HepG2 (cell line): Measurements from ENCODE around the gene ZBED6.

Experiments
- CTCF ChIP-seq: sonication (generic); formaldehyde crosslinking; IDR thresholded peaks from 2 replicates; pipeline ENCODE4 v1.5.0; 2020; ENCODE audit warnings: mild to moderate bottlenecking, missing genetic modification reagents, moderate library complexity
- ELF3 ChIP-seq: IDR thresholded peaks from 2 replicates; pipeline ENCODE4 v1.6.1; 2016; ENCODE audit warnings: missing genetic modification reagents, missing compliant biosample characterization
- EZH2 ChIP-seq: conservative IDR thresholded peaks from 2 replicates; pipeline ENCODE4 v1.6.1; 2012; ENCODE audit warnings: mild to moderate bottlenecking, low read depth, low read length, moderate library complexity
- FOSL2 ChIP-seq: sonication (generic); formaldehyde crosslinking; IDR thresholded peaks from 2 replicates; pipeline ENCODE4 v1.4.0; 2020; ENCODE audit warnings: missing genetic modification reagents
- POLR2A ChIP-seq, 2 experiments: IDR thresholded peaks; 2 replicates each; pipeline ENCODE4 v1.6.1; 2011; ENCODE audit warnings: low read depth in 2 of 2, low read length in 2 of 2, mild to moderate bottlenecking in 1 of 2, moderate library complexity in 1 of 2; ENCODE audit not compliant: insufficient read depth in 1 of 2
- POLR2AphosphoS5 ChIP-seq: IDR thresholded peaks from 2 replicates; pipeline ENCODE4 v1.6.1; 2012; ENCODE audit warnings: low read depth, low read length
- REST ChIP-seq, 2 experiments: IDR thresholded peaks; 2 replicates each; pipeline ENCODE4 v1.6.1; 2011 to 2012; ENCODE audit warnings: low read length in 2 of 2, borderline replicate concordance in 1 of 2, low read depth in 1 of 2, mild to moderate bottlenecking in 1 of 2, moderate library complexity in 1 of 2
- SNAPC2 ChIP-seq: sonication (generic); formaldehyde crosslinking; IDR thresholded peaks from 2 replicates; pipeline ENCODE4 v1.8.1; 2022; ENCODE audit warnings: mild to moderate bottlenecking, missing genetic modification reagents
- SP4 ChIP-seq: sonication (generic); formaldehyde crosslinking; IDR thresholded peaks from 2 replicates; pipeline ENCODE4 v1.8.1; 2023; ENCODE audit warnings: mild to moderate bottlenecking, missing genetic modification reagents
- ZFP36L1 ChIP-seq: sonication (generic); formaldehyde crosslinking; IDR thresholded peaks from 2 replicates; pipeline ENCODE4 v1.8.0; 2022; ENCODE audit warnings: mild to moderate bottlenecking, missing genetic modification reagents, moderate library complexity
- ZFP41 ChIP-seq: sonication (generic); formaldehyde crosslinking; IDR thresholded peaks from 2 replicates; pipeline ENCODE4 v1.4.0; 2020; ENCODE audit warnings: mild to moderate bottlenecking, missing genetic modification reagents, borderline replicate concordance
- ZFP90 ChIP-seq: sonication (generic); formaldehyde crosslinking; IDR thresholded peaks from 2 replicates; pipeline ENCODE4 v1.8.0; 2022; ENCODE audit warnings: missing genetic modification reagents, mild to moderate bottlenecking, inconsistent platforms, borderline replicate concordance
- ZNF207 ChIP-seq: fragments of 450-650 bp; IDR thresholded peaks from 2 replicates; pipeline ENCODE4 v1.6.1; 2016; ENCODE audit warnings: antibody characterized with exemption, borderline replicate concordance
- ZNF510 ChIP-seq: sonication (generic); formaldehyde crosslinking; IDR thresholded peaks from 2 replicates; pipeline ENCODE4 v1.4.0; 2020; ENCODE audit warnings: low read depth, mild to moderate bottlenecking, missing genetic modification reagents

- no peak for TF ChIP-seq FOSL2 (CRISPR knock-in tag)
- no peak for TF ChIP-seq ZNF510
- TF ChIP-seq ZFP41, result no peak
- TF ChIP-seq REST (IDR thresholded peaks at IDR 0.05; ENCODE audit: borderline replicate concordance in 1 of 2, low read depth in 1 of 2, low read length in 2 of 2), result no peak
- TF ChIP-seq ZFP36L1 (CRISPR knock-in tag), result no peak
- TF ChIP-seq POLR2A (IDR thresholded peaks at IDR 0.05; ENCODE audit: insufficient read depth in 1 of 2, low read depth in 2 of 2, low read length in 2 of 2), result no peak
- no peak for TF ChIP-seq POLR2AphosphoS5
- TF ChIP-seq SP4 (CRISPR knock-in tag), result no peak
- no peak for TF ChIP-seq ZFP90
- no peak for TF ChIP-seq EZH2
- TF ChIP-seq ELF3 (CRISPR knock-in tag), result no peak
- TF ChIP-seq SNAPC2 (CRISPR knock-in tag), result no peak
- TF ChIP-seq CTCF (CRISPR knock-in tag), result no peak
- TF ChIP-seq ZNF207, result no peak
Measured at GRCh38 chr1:203792486-203792885, 2.9 kb upstream of the ZBED6 start.
